ENCODE results near the gene KLHL6.

Gene KLHL6

GRCh38 chr3:183455089-183455488 lies 100.4 kb downstream of the KLHL6 start:
- in situ Hi-C loops (cut with HindIII; ENCODE audit: low sequenced_read_pairs): no loop called here
- peak; percentile 75 for DNase-seq (ENCODE audit: low read depth, low spot score)
- TF ChIP-seq CTCF (IDR thresholded peaks at IDR 0.05; ENCODE audit: low read depth, low read length): no peak
- no peak overlapping the region for H3K4me3 ChIP-seq (ENCODE audit: low read depth, low read length)

GRCh38 chr3:183454064-183454463 lies 101.4 kb downstream of the KLHL6 start:
- no peak overlapping the region for H3K4me3 ChIP-seq (ENCODE audit: low read depth, low read length)
- in situ Hi-C loops (cut with HindIII; ENCODE audit: low sequenced_read_pairs): no loop called here
- no peak for TF ChIP-seq CTCF (IDR thresholded peaks at IDR 0.05; ENCODE audit: low read depth, low read length)
- no peak for DNase-seq (ENCODE audit: low read depth, low spot score)

DNA sequence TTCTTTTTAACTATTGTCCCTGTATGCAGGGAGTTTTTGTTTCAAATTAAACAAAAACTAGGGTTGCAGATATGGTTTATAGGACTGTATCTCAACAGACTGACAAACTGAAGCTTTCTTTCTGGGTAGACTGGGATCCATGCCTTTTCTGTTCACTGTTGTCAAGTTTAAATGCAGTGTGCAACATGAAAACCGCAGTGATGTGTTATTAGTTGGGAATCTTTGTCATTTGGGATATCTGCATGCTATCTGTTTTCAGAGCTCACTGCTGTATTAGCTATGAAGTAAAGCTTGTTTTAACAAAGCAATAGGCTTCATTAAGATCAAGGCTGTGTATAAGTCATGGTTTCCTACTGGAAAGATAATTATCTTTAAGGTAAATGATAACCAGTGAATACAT lies 105.7 kb downstream of the KLHL6 start:
- no peak for DNase-seq (ENCODE audit: low read depth, low spot score)
- in situ Hi-C loops (cut with HindIII; ENCODE audit: low sequenced_read_pairs): no loop called here
- no peak overlapping the region for H3K4me3 ChIP-seq (ENCODE audit: low read depth, low read length)
- no peak for TF ChIP-seq CTCF (IDR thresholded peaks at IDR 0.05; ENCODE audit: low read depth, low read length)

GRCh38 chr3:183449391-183449790 lies 106.1 kb downstream of the KLHL6 start:
- TF ChIP-seq CTCF (IDR thresholded peaks at IDR 0.05; ENCODE audit: low read depth, low read length): peak; percentile 13
- in situ Hi-C loops (cut with HindIII; ENCODE audit: low sequenced_read_pairs): no loop called here
- H3K4me3 ChIP-seq (ENCODE audit: low read depth, low read length): no peak overlapping the region
- peak; percentile 34 for DNase-seq (ENCODE audit: low read depth, low spot score)

GRCh38 chr3:183448369-183449128 lies 107.0 kb downstream of the KLHL6 start:
- in situ Hi-C loops (cut with HindIII; ENCODE audit: low sequenced_read_pairs): no loop called here
- TF ChIP-seq CTCF (IDR thresholded peaks at IDR 0.05; ENCODE audit: low read depth, low read length): no peak
- H3K4me3 ChIP-seq (ENCODE audit: low read depth, low read length): peak overlapping the region; percentile 71
- DNase-seq (ENCODE audit: low read depth, low spot score): no peak

- in situ Hi-C loops (cut with HindIII; ENCODE audit: low sequenced_read_pairs): no loop called here
- peak; percentile 83 for DNase-seq (ENCODE audit: low read depth, low spot score)
- peak; percentile 9 for TF ChIP-seq CTCF (IDR thresholded peaks at IDR 0.05; ENCODE audit: low read depth, low read length)
- peak overlapping the region; percentile 71 for H3K4me3 ChIP-seq (ENCODE audit: low read depth, low read length)
Measured at GRCh38 chr3:183447206-183448001, 108.1 kb downstream of the KLHL6 start.
